WTC11 (cell line): Measurements from ENCODE around the gene CXCR5. TPM values are rescaled to one million over a fixed set of nuclear protein-coding genes. Genes with fewer than 3 reads are reported as not detected.
A peak's percentile ranks its signal among the peaks of the same experiment; 100 is the strongest.

Experiments
- ATAC-seq: fragments of 200-7000 bp; cut with Tn5 transposase; 2 replicates; pipeline ENCODE4 v1.10.0; 2021; ENCODE audit warnings: mild to moderate bottlenecking, moderate library complexity
- CTCF ChIA-PET: fragments of 300-600 bp; sonication (Branson Sonifier 250); formaldehyde crosslinking; loops from one replicate; lab custom pipeline; 2021; ENCODE audit warnings: antibody characterized with exemption; lab: Charles Lee
- POLR2A ChIA-PET: fragments of 350-600 bp; sonication (Branson Sonifier 250); formaldehyde crosslinking; loops from one replicate; lab custom pipeline; 2021; ENCODE audit warnings: antibody characterized with exemption; lab: Charles Lee
- DNase-seq: peaks from one replicate; pipeline ENCODE4 v3.0.0; 2021; ENCODE audit warnings: low spot score
- H3K27ac Mint-ChIP-seq: 2 replicates; pipeline ENCODE4 v1.8.0; 2021; ENCODE audit warnings: mixed read lengths
- H3K27me3 Mint-ChIP-seq: 2 replicates; pipeline ENCODE4 v1.8.0; 2021; ENCODE audit warnings: low read depth, mild to moderate bottlenecking, moderate library complexity, mixed read lengths
- H3K36me3 Mint-ChIP-seq: 2 replicates; pipeline ENCODE4 v1.8.0; 2021; ENCODE audit warnings: mixed read lengths
- H3K4me1 Mint-ChIP-seq: 2 replicates; pipeline ENCODE4 v1.8.0; 2022; ENCODE audit warnings: mixed read lengths
- H3K4me3 Mint-ChIP-seq: 2 replicates; pipeline ENCODE4 v1.8.0; 2021; ENCODE audit warnings: mild to moderate bottlenecking, moderate library complexity, mixed read lengths
- H3K9me3 Mint-ChIP-seq: 2 replicates; pipeline ENCODE4 v1.8.0; 2021; ENCODE audit warnings: mixed read lengths
- ARID4B ChIP-seq: sonication (generic); formaldehyde crosslinking; IDR thresholded peaks from 2 replicates; pipeline ENCODE4 v1.8.0; 2023; ENCODE audit warnings: missing genetic modification reagents, mild to moderate bottlenecking, borderline replicate concordance
- ATF3 ChIP-seq: sonication (generic); formaldehyde crosslinking; conservative IDR thresholded peaks from 2 replicates; pipeline ENCODE4 v1.8.1; 2022; ENCODE audit warnings: mild to moderate bottlenecking, missing genetic modification reagents
- CREB1 ChIP-seq: sonication (generic); formaldehyde crosslinking; IDR thresholded peaks from 2 replicates; pipeline ENCODE4 v1.8.0; 2023; ENCODE audit warnings: mild to moderate bottlenecking, missing genetic modification reagents
- CTCF ChIP-seq: fragments of 200-600 bp; IDR thresholded peaks from 2 replicates; pipeline ENCODE4 v1.8.0; 2022; ENCODE audit warnings: antibody characterized with exemption
- EMX1 ChIP-seq: fragments of 250-450 bp; sonication (Bioruptor Pico); IDR thresholded peaks from 2 replicates; pipeline ENCODE4 v1.8.0; 2021; ENCODE audit warnings: mild to moderate bottlenecking
- ETV6 ChIP-seq: sonication (generic); formaldehyde crosslinking; IDR thresholded peaks from 2 replicates; pipeline ENCODE4 v1.8.1; 2022; ENCODE audit warnings: mild to moderate bottlenecking, missing genetic modification reagents
- PREB ChIP-seq: sonication (generic); formaldehyde crosslinking; IDR thresholded peaks from 2 replicates; pipeline ENCODE4 v1.8.1; 2022; ENCODE audit warnings: mild to moderate bottlenecking, missing genetic modification reagents, moderate library complexity, borderline replicate concordance
- SMAD3 ChIP-seq: sonication (generic); formaldehyde crosslinking; IDR thresholded peaks from 2 replicates; pipeline ENCODE4 v1.8.0; 2022; ENCODE audit warnings: missing genetic modification reagents, mild to moderate bottlenecking, borderline replicate concordance
- ZBTB21 ChIP-seq: sonication (generic); formaldehyde crosslinking; IDR thresholded peaks from 2 replicates; pipeline ENCODE4 v1.8.1; 2023; ENCODE audit warnings: mild to moderate bottlenecking, missing genetic modification reagents, borderline replicate concordance
- ZNF138 ChIP-seq: sonication (generic); formaldehyde crosslinking; conservative IDR thresholded peaks from 2 replicates; pipeline ENCODE4 v1.8.1; 2022; ENCODE audit warnings: mild to moderate bottlenecking, moderate library complexity, missing genetic modification reagents
- total RNA-seq: library from RNA; stranded (reverse); gene quantifications from 3 replicates; pipeline ENCODE4 v1.2.3, GENCODE V29; 2021
- TF ChIP-seq, protein P1 (sequence below): fragments of 250-450 bp; sonication (Bioruptor Pico); IDR thresholded peaks from 2 replicates; pipeline ENCODE4 v1.9.0; 2021; ENCODE audit warnings: mild to moderate bottlenecking
- TF ChIP-seq, protein P2 (sequence below): sonication (generic); formaldehyde crosslinking; IDR thresholded peaks from 2 replicates; pipeline ENCODE4 v1.8.0; 2022; ENCODE audit warnings: mild to moderate bottlenecking, missing genetic modification reagents
- TF ChIP-seq, protein P3 (sequence below): sonication (generic); formaldehyde crosslinking; IDR thresholded peaks from 2 replicates; pipeline ENCODE4 v1.8.0; 2022; ENCODE audit warnings: mild to moderate bottlenecking, missing genetic modification reagents
- TF ChIP-seq, protein P4 (sequence below): sonication (generic); formaldehyde crosslinking; IDR thresholded peaks from 2 replicates; pipeline ENCODE4 v1.8.1; 2023; ENCODE audit warnings: mild to moderate bottlenecking, missing genetic modification reagents, moderate library complexity

CXCR5 gene
- total RNA-seq, 1 experiment from 2014 or later = 0.07 TPM

DNA sequence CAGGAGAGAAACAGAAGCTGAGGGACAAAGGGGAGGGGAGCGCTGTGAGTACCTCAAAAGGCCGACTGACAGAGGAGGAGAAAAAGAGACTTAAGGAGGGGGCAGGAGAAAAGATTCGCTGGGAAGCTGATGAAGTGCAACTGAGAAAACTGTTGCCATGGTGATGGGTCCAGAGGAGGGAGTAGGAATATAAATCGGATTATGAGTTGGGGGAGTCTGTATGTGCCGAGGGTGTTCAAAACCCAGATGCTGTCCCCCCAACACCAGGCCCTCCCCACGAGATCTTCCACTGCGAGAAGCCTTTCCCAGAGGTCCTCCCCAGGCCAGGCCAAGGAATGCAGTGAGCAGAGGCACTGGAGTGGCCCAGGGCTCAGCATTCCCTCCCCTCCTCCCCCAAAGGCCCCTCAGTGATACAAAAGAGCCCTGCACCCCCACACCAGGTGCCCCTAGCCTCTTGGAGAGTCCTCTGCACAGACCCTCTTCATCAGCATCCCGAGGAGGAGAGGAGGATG lies 55.8 kb downstream of the CXCR5 start (continued):
- no peak for TF ChIP-seq CTCF

DNA sequence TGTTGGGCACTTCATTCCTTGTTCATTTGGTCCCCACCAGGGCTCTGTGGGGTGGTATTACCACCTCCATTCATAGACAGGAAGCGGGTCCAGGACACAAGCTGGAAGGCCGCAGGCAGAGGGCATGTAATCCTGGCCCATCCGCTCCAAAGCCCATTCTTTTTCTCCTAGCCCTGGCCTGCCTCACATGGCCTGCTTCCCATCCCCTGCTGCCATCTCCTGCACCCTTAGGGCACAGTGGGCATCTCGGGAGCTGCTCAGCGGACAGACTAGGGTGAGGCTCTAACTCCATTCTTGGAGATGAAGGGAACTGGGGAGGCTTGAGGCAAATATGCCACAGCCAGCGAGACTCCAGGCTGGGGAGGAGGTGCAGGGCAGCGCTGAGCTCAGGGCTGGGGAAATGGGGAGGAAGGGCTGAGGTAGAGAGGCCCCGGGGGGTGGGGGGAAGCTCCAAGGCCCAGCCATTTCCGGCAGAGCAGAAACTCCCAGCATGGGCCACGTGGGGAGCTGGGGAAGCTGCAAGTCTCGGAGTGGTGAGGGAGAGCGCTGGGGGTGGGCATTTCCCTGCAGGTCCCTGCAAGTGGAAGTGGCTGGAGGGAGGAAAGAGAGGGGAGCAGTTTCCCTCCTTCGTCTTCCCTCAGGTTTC lies 56.4 kb downstream of the CXCR5 start:
- peaks cover 18% of the 10 kb centered on the region for H3K27me3 Mint-ChIP-seq
- TF ChIP-seq ATF3 (CRISPR knock-in tag) (no peak), EMX1 (CRISPR knock-in tag) (no peak), CREB1 (CRISPR knock-in tag) (no peak), CTCF (no peak), SMAD3 (no peak), PREB (CRISPR knock-in tag) (no peak), ETV6 (CRISPR knock-in tag) (0 out of 2 replicates have a peak, but pooled peaks have one; percentile 39), ZBTB21 (CRISPR knock-in tag) (0 out of 2 replicates have a peak, but pooled peaks have one; percentile 23), ARID4B (CRISPR knock-in tag) (no peak), ZNF138 (no peak)
- TF ChIP-seq, protein P1, sequence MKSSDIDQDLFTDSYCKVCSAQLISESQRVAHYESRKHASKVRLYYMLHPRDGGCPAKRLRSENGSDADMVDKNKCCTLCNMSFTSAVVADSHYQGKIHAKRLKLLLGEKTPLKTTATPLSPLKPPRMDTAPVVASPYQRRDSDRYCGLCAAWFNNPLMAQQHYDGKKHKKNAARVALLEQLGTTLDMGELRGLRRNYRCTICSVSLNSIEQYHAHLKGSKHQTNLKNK (CRISPR knock-in tag) = no peak
- TF ChIP-seq, protein P2, sequence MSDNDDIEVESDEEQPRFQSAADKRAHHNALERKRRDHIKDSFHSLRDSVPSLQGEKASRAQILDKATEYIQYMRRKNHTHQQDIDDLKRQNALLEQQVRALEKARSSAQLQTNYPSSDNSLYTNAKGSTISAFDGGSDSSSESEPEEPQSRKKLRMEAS (CRISPR knock-in tag) = peak; percentile 60
- TF ChIP-seq, protein P3, sequence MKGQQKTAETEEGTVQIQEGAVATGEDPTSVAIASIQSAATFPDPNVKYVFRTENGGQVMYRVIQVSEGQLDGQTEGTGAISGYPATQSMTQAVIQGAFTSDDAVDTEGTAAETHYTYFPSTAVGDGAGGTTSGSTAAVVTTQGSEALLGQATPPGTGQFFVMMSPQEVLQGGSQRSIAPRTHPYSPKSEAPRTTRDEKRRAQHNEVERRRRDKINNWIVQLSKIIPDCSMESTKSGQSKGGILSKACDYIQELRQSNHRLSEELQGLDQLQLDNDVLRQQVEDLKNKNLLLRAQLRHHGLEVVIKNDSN (CRISPR knock-in tag) = no peak
- TF ChIP-seq, protein P4, sequence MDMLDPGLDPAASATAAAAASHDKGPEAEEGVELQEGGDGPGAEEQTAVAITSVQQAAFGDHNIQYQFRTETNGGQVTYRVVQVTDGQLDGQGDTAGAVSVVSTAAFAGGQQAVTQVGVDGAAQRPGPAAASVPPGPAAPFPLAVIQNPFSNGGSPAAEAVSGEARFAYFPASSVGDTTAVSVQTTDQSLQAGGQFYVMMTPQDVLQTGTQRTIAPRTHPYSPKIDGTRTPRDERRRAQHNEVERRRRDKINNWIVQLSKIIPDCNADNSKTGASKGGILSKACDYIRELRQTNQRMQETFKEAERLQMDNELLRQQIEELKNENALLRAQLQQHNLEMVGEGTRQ = peak; percentile 62; the same call in 1 of the 2 replicates
- no peak overlapping the region for H3K4me3 Mint-ChIP-seq
- ChIA-PET POLR2A (interaction anchor here (0.9 kb wide), 1 partner anchor 27 kb away, joined by 3 read pairs; no protein-coding TSS in a partner anchor), CTCF (interaction anchor here (0.6 to 2.6 kb wide), 11 partner anchors 9 to 334 kb away, joined by 3 to 28 read pairs (median 3); partner anchors contain the start of genes BCL9L and UPK2)
- H3K4me1 Mint-ChIP-seq = peaks cover 29% of the 10 kb centered on the region
- H3K9me3 Mint-ChIP-seq = no peaks in the 10 kb centered on the region
- H3K27ac Mint-ChIP-seq = no peak overlapping the region
- H3K36me3 Mint-ChIP-seq = no peaks in the 10 kb centered on the region
- DNase-seq = peak; percentile 50
- peak; percentile 88 for ATAC-seq
